HepG2 (cell line): ENCODE results near the gene SAMD10. TPM values are rescaled to one million over a fixed set of nuclear protein-coding genes. Genes with fewer than 3 reads are reported as not detected.

Experiments used
- ATAC-seq: fragments of 200-7000 bp; cut with Tn5 transposase; 3 replicates; pipeline ENCODE4 v1.9.1; 2020; ENCODE audit warnings: mild to moderate bottlenecking, moderate library complexity
- BruUV-seq: library from RNA; stranded (reverse); fragments of 400-500 nt; replicated peaks from 2 replicates; lab custom pipeline; 2021; lab: Mats Ljungman, UMichigan
- CTCF ChIA-PET: fragments of 300-600 bp; formaldehyde crosslinking; extraction: SDS; loops from one replicate; lab custom pipeline; 2021; ENCODE audit warnings: low total read pairs, inconsistent platforms, low intra/inter-chr PET ratio; lab: Yijun Ruan, JAX
- POLR2A ChIA-PET: fragments of 350-600 bp; sonication (Branson Sonifier 250); formaldehyde crosslinking; loops from one replicate; lab custom pipeline; 2020; ENCODE audit warnings: antibody characterized with exemption, inconsistent platforms; lab: Yijun Ruan, JAX
- DNase-seq: peaks from one replicate; pipeline ENCODE4 v3.0.0-alpha.2; 2015; ENCODE audit warnings: low spot score
- FAIRE-seq: peaks from 3 replicates; lab custom pipeline; 2011; peaks lifted over from hg19 to GRCh38; lab: Jason Lieb, UNC
- H2AFZ ChIP-seq: one replicate; pipeline ENCODE4 v1.6.1; 2011; ENCODE audit warnings: low read length, inconsistent platforms
- H3K27ac ChIP-seq: fragments of 300-600 bp; 3 replicates; pipeline ENCODE4 v1.8.0; 2011; ENCODE audit warnings: mixed run types, mild to moderate bottlenecking, mixed read lengths, low read length, inconsistent platforms; ENCODE audit not compliant: insufficient read depth; ENCODE audit errors: extremely low read length
- H3K27me3 ChIP-seq, 2 experiments: fragments of 200-600 bp in 1 of 2; 2 replicates in 1 of 2; 3 replicates in 1 of 2; pipeline versions ENCODE4 v1.6.0 to v1.8.0; 2011; ENCODE audit warnings: low read length in 2 of 2, mild to moderate bottlenecking in 2 of 2, moderate library complexity in 2 of 2, inconsistent platforms in 1 of 2; ENCODE audit not compliant: insufficient read depth in 2 of 2, control insufficient read depth in 1 of 2
- H3K36me3 ChIP-seq, 2 experiments: fragments of 200-600 bp in 1 of 2; replicated peaks in 1 of 2; 2 replicates in 1 of 2; 3 replicates in 1 of 2; pipeline versions ENCODE4 v1.5.1 to v1.8.0; 2011; ENCODE audit warnings: low read length in 2 of 2, inconsistent platforms in 1 of 2; ENCODE audit not compliant: insufficient read depth in 2 of 2, control insufficient read depth in 1 of 2
- H3K4me1 ChIP-seq: 2 replicates; pipeline ENCODE4 v1.5.1; 2012; ENCODE audit warnings: low read length, inconsistent platforms; ENCODE audit not compliant: insufficient read depth
- H3K4me2 ChIP-seq: 2 replicates; pipeline ENCODE4 v1.6.0; 2011; ENCODE audit warnings: low read depth, low read length, inconsistent platforms
- H3K4me3 ChIP-seq, 3 experiments: fragments of 200-600 bp in 1 of 3; sonication (generic), shearing (Covaris generic) in 1 of 3; replicated peaks in 1 of 3; 2 replicates each; pipeline ENCODE4 v1.5.1; 2011 to 2016; ENCODE audit warnings: low read length in 3 of 3, inconsistent platforms in 2 of 3, low read depth in 2 of 3, mild to moderate bottlenecking in 2 of 3, control low read depth in 1 of 3, mixed read lengths in 1 of 3; ENCODE audit not compliant: insufficient read depth in 1 of 3
- H3K79me2 ChIP-seq: one replicate; pipeline ENCODE4 v1.6.1; 2011; ENCODE audit warnings: low read length, inconsistent platforms; ENCODE audit not compliant: insufficient read depth
- H3K9ac ChIP-seq: 2 replicates; pipeline ENCODE4 v1.6.0; 2011; ENCODE audit warnings: mild to moderate bottlenecking, low read depth, low read length, inconsistent platforms; ENCODE audit not compliant: insufficient read depth
- H3K9me3 ChIP-seq: 2 replicates; pipeline ENCODE4 v1.5.1; 2012; ENCODE audit warnings: mild to moderate bottlenecking, low read length
- H4K20me1 ChIP-seq: 2 replicates; pipeline ENCODE4 v1.6.0; 2011; ENCODE audit warnings: inconsistent platforms, mild to moderate bottlenecking, low read length, moderate library complexity; ENCODE audit not compliant: insufficient read depth
- SMAD1 ChIP-seq: sonication (generic); formaldehyde crosslinking; IDR thresholded peaks from 2 replicates; pipeline ENCODE4 v1.4.0; 2020; ENCODE audit warnings: missing genetic modification reagents, low read depth, mild to moderate bottlenecking, borderline replicate concordance
- SP2 ChIP-seq: sonication (generic); formaldehyde crosslinking; IDR thresholded peaks from 2 replicates; pipeline ENCODE4 v1.5.1; 2020; ENCODE audit warnings: mild to moderate bottlenecking, missing genetic modification reagents
- THAP8 ChIP-seq: sonication (generic); formaldehyde crosslinking; IDR thresholded peaks from 2 replicates; pipeline ENCODE4 v1.5.1; 2020; ENCODE audit warnings: missing genetic modification reagents, mild to moderate bottlenecking, borderline replicate concordance
- ZC3H13 ChIP-seq: sonication (generic); formaldehyde crosslinking; IDR thresholded peaks from 2 replicates; pipeline ENCODE4 v1.8.1; 2023; ENCODE audit warnings: mild to moderate bottlenecking, missing genetic modification reagents, moderate library complexity
- ZNF503 ChIP-seq: sonication (generic); formaldehyde crosslinking; IDR thresholded peaks from 2 replicates; pipeline ENCODE4 v1.4.0; 2020; ENCODE audit warnings: missing genetic modification reagents
- ZNF572 ChIP-seq: sonication (generic); formaldehyde crosslinking; IDR thresholded peaks from 2 replicates; pipeline ENCODE4 v1.5.1; 2020; ENCODE audit warnings: mild to moderate bottlenecking, missing genetic modification reagents
- WGBS: methylation state at CpG from one replicate; pipeline ENCODE4 v1.1.6; 2017; ENCODE audit warnings: low lambda C conversion rate; 5-methylcytosine and 5-hydroxymethylcytosine counted together
- in situ Hi-C: cut with HindIII; loops from 2 replicates; pipeline ENCODE4 v1.10.0; 2017; ENCODE audit warnings: low pct_unique_long_range_greater_than_20kb; ENCODE audit not compliant: extremely low pct_ligation_motif_present
- intact Hi-C: fragments of 100-400 bp; cut with micrococcal nuclease; formaldehyde crosslinking; loops from one replicate; pipeline ENCODE4 v1.10.0; 2022; ENCODE audit not compliant: unreplicated experiment
- polyA plus RNA-seq, 8 experiments: library from polyadenylated mRNA; depleted of rRNA in 3 of 8; stranded (reverse) in 7 of 8; unstranded in 1 of 8; fragments of >200 nt; fragmentation: Illumina TruSeq in 4 of 8; extraction: Trizol in 4 of 8; gene quantifications; 2 replicates each; pipeline versions ENCODE4 v1.2.1 to v1.2.3, GENCODE V29; 2011 to 2016; ENCODE audit warnings: low read depth in 4 of 8, missing spikeins in 1 of 8, mixed read lengths in 1 of 8; ENCODE audit not compliant: insufficient read depth in 1 of 8
- total RNA-seq, 5 experiments: library from RNA; depleted of rRNA; stranded (reverse); fragments of >200 nt; fragmentation: Illumina TruSeq; extraction: Trizol; gene quantifications; 2 replicates each; pipeline ENCODE4 v1.2.3, GENCODE V29; 2016; ENCODE audit warnings: low read depth in 1 of 5
- TF ChIP-seq, protein P1 (sequence below): sonication (generic); formaldehyde crosslinking; IDR thresholded peaks from 2 replicates; pipeline ENCODE4 v1.4.0; 2020; ENCODE audit warnings: missing genetic modification reagents
- TF ChIP-seq, protein P2 (sequence below): sonication (generic); formaldehyde crosslinking; IDR thresholded peaks from 2 replicates; pipeline ENCODE4 v1.4.0; 2020; ENCODE audit warnings: mild to moderate bottlenecking, low read depth, missing genetic modification reagents
- TF ChIP-seq, protein P3 (sequence below): sonication (generic); formaldehyde crosslinking; IDR thresholded peaks from 2 replicates; pipeline ENCODE4 v1.4.0; 2020; ENCODE audit warnings: missing genetic modification reagents
- TF ChIP-seq, protein P4 (sequence below): sonication (generic); formaldehyde crosslinking; IDR thresholded peaks from 2 replicates; pipeline ENCODE4 v1.8.0; 2023; ENCODE audit warnings: mild to moderate bottlenecking, missing genetic modification reagents

SAMD10 gene
- total and polyA plus RNA-seq, 2 of the 13 experiments (the other 11 are each of a cell fraction or from before 2014, with no cell fraction given), result 6.1 to 11.0 TPM

GRCh38 chr20:63926298-63926697 lies 53.1 kb downstream of the SAMD10 start (continued):
- TF ChIP-seq, protein P1, sequence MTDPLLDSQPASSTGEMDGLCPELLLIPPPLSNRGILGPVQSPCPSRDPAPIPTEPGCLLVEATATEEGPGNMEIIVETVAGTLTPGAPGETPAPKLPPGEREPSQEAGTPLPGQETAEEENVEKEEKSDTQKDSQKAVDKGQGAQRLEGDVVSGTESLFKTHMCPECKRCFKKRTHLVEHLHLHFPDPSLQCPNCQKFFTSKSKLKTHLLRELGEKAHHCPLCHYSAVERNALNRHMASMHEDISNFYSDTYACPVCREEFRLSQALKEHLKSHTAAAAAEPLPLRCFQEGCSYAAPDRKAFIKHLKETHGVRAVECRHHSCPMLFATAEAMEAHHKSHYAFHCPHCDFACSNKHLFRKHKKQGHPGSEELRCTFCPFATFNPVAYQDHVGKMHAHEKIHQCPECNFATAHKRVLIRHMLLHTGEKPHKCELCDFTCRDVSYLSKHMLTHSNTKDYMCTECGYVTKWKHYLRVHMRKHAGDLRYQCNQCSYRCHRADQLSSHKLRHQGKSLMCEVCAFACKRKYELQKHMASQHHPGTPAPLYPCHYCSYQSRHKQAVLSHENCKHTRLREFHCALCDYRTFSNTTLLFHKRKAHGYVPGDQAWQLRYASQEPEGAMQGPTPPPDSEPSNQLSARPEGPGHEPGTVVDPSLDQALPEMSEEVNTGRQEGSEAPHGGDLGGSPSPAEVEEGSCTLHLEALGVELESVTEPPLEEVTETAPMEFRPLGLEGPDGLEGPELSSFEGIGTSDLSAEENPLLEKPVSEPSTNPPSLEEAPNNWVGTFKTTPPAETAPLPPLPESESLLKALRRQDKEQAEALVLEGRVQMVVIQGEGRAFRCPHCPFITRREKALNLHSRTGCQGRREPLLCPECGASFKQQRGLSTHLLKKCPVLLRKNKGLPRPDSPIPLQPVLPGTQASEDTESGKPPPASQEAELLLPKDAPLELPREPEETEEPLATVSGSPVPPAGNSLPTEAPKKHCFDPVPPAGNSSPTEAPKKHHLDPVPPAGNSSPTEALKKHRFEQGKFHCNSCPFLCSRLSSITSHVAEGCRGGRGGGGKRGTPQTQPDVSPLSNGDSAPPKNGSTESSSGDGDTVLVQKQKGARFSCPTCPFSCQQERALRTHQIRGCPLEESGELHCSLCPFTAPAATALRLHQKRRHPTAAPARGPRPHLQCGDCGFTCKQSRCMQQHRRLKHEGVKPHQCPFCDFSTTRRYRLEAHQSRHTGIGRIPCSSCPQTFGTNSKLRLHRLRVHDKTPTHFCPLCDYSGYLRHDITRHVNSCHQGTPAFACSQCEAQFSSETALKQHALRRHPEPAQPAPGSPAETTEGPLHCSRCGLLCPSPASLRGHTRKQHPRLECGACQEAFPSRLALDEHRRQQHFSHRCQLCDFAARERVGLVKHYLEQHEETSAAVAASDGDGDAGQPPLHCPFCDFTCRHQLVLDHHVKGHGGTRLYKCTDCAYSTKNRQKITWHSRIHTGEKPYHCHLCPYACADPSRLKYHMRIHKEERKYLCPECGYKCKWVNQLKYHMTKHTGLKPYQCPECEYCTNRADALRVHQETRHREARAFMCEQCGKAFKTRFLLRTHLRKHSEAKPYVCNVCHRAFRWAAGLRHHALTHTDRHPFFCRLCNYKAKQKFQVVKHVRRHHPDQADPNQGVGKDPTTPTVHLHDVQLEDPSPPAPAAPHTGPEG (CRISPR knock-in tag), result no peak
- no peak for TF ChIP-seq ZC3H13 (CRISPR knock-in tag)
- TF ChIP-seq, all 625 proteins: peak for 0

DNA sequence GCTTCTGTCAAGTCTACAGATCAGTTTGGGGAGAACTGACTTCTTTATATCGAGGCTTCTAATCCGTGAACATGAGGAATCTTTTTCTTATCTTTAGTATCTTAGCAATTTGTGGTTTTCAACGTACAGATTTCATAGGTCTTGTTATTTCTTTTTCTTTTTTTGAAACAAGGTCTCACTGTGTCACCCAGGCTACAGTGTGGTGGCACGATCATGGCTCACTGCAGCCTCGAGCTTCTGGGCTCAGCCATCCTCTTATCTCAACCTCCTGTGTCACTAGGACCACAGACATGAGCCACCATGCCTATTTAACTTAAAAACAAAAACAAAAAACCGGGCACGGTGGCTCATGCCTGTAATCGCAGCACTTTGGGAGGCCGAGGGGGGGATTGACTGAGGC lies 55.2 kb downstream of the SAMD10 start:
- 89% methylated on average over 9 of the region's 9 CpGs for WGBS
- no TSS peak for BruUV-seq
- no peaks in the 10 kb centered on the region for H3K27me3 ChIP-seq
- in situ Hi-C loops, result no loop called here
- H3K4me1 ChIP-seq, result no peaks in the 10 kb centered on the region
- H2AFZ ChIP-seq, result no peak overlapping the region
- DNase-seq (no peak), FAIRE-seq (peak; percentile 12), ATAC-seq (no peak)
- no peak overlapping the region for H3K9ac ChIP-seq
- peaks cover 3% of the 10 kb centered on the region; the same call in 1 of the 2 replicates for H4K20me1 ChIP-seq
- no peak overlapping the region for H3K4me3 ChIP-seq
- intact Hi-C loops, result no loop called here
- ChIA-PET POLR2A (interaction anchor here (1.0 kb wide), 2 partner anchors 49 to 59 kb away, joined by 3 read pairs; partner anchors contain the start of gene TPD52L2), CTCF (interaction anchor here (1.0 kb wide), 1 partner anchor 24 kb away, joined by 3 read pairs; no protein-coding TSS in a partner anchor)
- no peaks in the 10 kb centered on the region for H3K9me3 ChIP-seq
- H3K79me2 ChIP-seq, result peaks cover 22% of the 10 kb centered on the region
- H3K4me2 ChIP-seq, result no peak overlapping the region
- H3K36me3 ChIP-seq, result peaks cover 34 to 40% of the 10 kb centered on the region in 2 experiments
- H3K27ac ChIP-seq, result no peak overlapping the region
- no peak for TF ChIP-seq ZNF572 (CRISPR knock-in tag)
- no peak for TF ChIP-seq SP2
- no peak for TF ChIP-seq SMAD1 (CRISPR knock-in tag)
- no peak for TF ChIP-seq ZNF503
- TF ChIP-seq, protein P2, sequence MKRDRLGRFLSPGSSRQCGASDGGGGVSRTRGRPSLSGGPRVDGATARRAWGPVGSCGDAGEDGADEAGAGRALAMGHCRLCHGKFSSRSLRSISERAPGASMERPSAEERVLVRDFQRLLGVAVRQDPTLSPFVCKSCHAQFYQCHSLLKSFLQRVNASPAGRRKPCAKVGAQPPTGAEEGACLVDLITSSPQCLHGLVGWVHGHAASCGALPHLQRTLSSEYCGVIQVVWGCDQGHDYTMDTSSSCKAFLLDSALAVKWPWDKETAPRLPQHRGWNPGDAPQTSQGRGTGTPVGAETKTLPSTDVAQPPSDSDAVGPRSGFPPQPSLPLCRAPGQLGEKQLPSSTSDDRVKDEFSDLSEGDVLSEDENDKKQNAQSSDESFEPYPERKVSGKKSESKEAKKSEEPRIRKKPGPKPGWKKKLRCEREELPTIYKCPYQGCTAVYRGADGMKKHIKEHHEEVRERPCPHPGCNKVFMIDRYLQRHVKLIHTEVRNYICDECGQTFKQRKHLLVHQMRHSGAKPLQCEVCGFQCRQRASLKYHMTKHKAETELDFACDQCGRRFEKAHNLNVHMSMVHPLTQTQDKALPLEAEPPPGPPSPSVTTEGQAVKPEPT (CRISPR knock-in tag), result no peak
- TF ChIP-seq, protein P3, sequence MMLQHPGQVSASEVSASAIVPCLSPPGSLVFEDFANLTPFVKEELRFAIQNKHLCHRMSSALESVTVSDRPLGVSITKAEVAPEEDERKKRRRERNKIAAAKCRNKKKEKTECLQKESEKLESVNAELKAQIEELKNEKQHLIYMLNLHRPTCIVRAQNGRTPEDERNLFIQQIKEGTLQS (CRISPR knock-in tag), result no peak
- TF ChIP-seq, protein P4, sequence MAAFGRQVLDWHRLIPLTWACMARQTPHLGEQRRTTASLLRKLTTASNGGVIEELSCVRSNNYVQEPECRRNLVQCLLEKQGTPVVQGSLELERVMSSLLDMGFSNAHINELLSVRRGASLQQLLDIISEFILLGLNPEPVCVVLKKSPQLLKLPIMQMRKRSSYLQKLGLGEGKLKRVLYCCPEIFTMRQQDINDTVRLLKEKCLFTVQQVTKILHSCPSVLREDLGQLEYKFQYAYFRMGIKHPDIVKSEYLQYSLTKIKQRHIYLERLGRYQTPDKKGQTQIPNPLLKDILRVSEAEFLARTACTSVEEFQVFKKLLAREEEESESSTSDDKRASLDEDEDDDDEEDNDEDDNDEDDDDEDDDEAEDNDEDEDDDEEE, result no peak
- no peak for TF ChIP-seq THAP8 (CRISPR knock-in tag)
